GM12874 (cell line): Measurements from ENCODE around the gene ZDHHC12.

Experiments used
- CTCF ChIP-seq: IDR thresholded peaks from 2 replicates; pipeline ENCODE4 v1.5.1; 2011; ENCODE audit warnings: low read depth, mild to moderate bottlenecking, control low read depth, low read length, moderate library complexity; ENCODE audit not compliant: insufficient read depth

Gene ZDHHC12

GRCh38 chr9:128720841-128721486 is 3.0 kb downstream of the ZDHHC12 start:
- no peak for TF ChIP-seq CTCF

- TF ChIP-seq CTCF, result no peak
Measured at GRCh38 chr9:128719919-128720605, 3.9 kb downstream of the ZDHHC12 start.

- TF ChIP-seq CTCF, result no peak
Measured at GRCh38 chr9:128718475-128718874, 5.5 kb downstream of the ZDHHC12 start.

- no peak for TF ChIP-seq CTCF
Measured at GRCh38 chr9:128718047-128718446, 5.9 kb downstream of the ZDHHC12 start.

- no peak for TF ChIP-seq CTCF
Measured at GRCh38 chr9:128716581-128717254, 7.2 kb downstream of the ZDHHC12 start.

- TF ChIP-seq CTCF, result no peak
Measured at GRCh38 chr9:128715436-128715750, 8.5 kb downstream of the ZDHHC12 start.

GRCh38 chr9:128714586-128715435 is 9.1 kb downstream of the ZDHHC12 start:
- no peak for TF ChIP-seq CTCF
